Ishikawa (cell line): Measurements from ENCODE around the gene FAM110C.
A peak's percentile ranks its signal among the peaks of the same experiment; 100 is the strongest.

Source experiments
- FOXM1 ChIP-seq: IDR thresholded peaks from 2 replicates; pipeline ENCODE4 v1.6.1; 2012; ENCODE audit warnings: low read depth, borderline replicate concordance
- MAX ChIP-seq: IDR thresholded peaks from 2 replicates; pipeline ENCODE4 v1.6.1; 2012
- RAD21 ChIP-seq: IDR thresholded peaks from 2 replicates; pipeline ENCODE4 v1.6.1; 2012; ENCODE audit warnings: low read depth
- REST ChIP-seq: IDR thresholded peaks from 2 replicates; pipeline ENCODE4 v1.6.1; 2012; ENCODE audit warnings: low read depth, mild to moderate bottlenecking
- ZBTB7A ChIP-seq: IDR thresholded peaks from 2 replicates; pipeline ENCODE4 v1.6.1; 2012; ENCODE audit warnings: low read depth

Gene FAM110C

GRCh38 chr2:18402-19271 is 27.7 kb downstream of the FAM110C start:
- TF ChIP-seq FOXM1 (no peak), RAD21 (peak; percentile 62)

- peak; percentile 48; the same call in 1 of the 2 replicates for TF ChIP-seq RAD21
- no peak for TF ChIP-seq MAX
- TF ChIP-seq ZBTB7A, result no peak
These were observed 34.9 kb downstream of the FAM110C start for GRCh38 chr2:11248-11941.

- TF ChIP-seq REST (no peak), MAX (no peak)
These were observed 36.0 kb downstream of the FAM110C start for GRCh38 chr2:10222-10875.
